CD4-positive, alpha-beta T cell treated with Interleukin-4 for 4 hours (primary cell): Measurements from ENCODE around the gene SPEF1.
"Not testable (repeated sequence)": the region's sequence is repeated elsewhere in the genome, so short reads cannot be mapped to it uniquely, and the experiment has no call there.

Source experiments
- DNase-seq: peaks from one replicate; pipeline ENCODE4 v3.0.0-alpha.2; 2020

SPEF1 gene

GRCh38 chr20:3808544-3808943, 27.3 kb upstream of the SPEF1 start:
- DNase-seq, result no peak

- DNase-seq, result no peak
Observed at GRCh38 chr20:3804781-3805180, 23.5 kb upstream of the SPEF1 start.

GRCh38 chr20:3804254-3804751, 23.1 kb upstream of the SPEF1 start:
- DNase-seq, result no peak

GRCh38 chr20:3803854-3804253, 22.6 kb upstream of the SPEF1 start:
- no peak for DNase-seq

- no peak for DNase-seq
Observed at GRCh38 chr20:3803289-3803688, 22.0 kb upstream of the SPEF1 start.

GRCh38 chr20:3802524-3803239, 21.4 kb upstream of the SPEF1 start:
- no peak for DNase-seq

- no peak for DNase-seq
Observed at GRCh38 chr20:3801846-3802245, 20.6 kb upstream of the SPEF1 start.

GRCh38 chr20:3801299-3801698, 20.1 kb upstream of the SPEF1 start:
- no peak for DNase-seq

GRCh38 chr20:3800878-3801260, 19.6 kb upstream of the SPEF1 start:
- DNase-seq, result no peak

- no peak for DNase-seq
Observed at GRCh38 chr20:3800256-3800877, 19.1 kb upstream of the SPEF1 start.

GRCh38 chr20:3798908-3799248, 17.6 kb upstream of the SPEF1 start:
- DNase-seq, result no peak

GRCh38 chr20:3798373-3798768, 17.1 kb upstream of the SPEF1 start:
- no peak for DNase-seq

GRCh38 chr20:3797592-3798372, 16.5 kb upstream of the SPEF1 start:
- DNase-seq, result peak; percentile 82

- DNase-seq, result no peak
Observed at GRCh38 chr20:3797226-3797545, 15.9 kb upstream of the SPEF1 start.

GRCh38 chr20:3796477-3797225, 15.4 kb upstream of the SPEF1 start:
- no peak for DNase-seq

- DNase-seq, result peak; percentile 88
Observed at GRCh38 chr20:3795511-3796468, 14.5 kb upstream of the SPEF1 start, which contains the start of gene CDC25B. CDC25B (plus strand) TSS chr20:3796310; CDS start chr20:3796532, 222 bp downstream.

- no peak for DNase-seq
Observed at GRCh38 chr20:3794701-3795420, 13.6 kb upstream of the SPEF1 start.

- not testable (repeated sequence) for DNase-seq
Observed at GRCh38 chr20:3794168-3794567, 12.9 kb upstream of the SPEF1 start.

- not testable (repeated sequence) for DNase-seq
Observed at GRCh38 chr20:3789201-3789600, 8.0 kb upstream of the SPEF1 start.

GRCh38 chr20:3788685-3789155, 7.5 kb upstream of the SPEF1 start:
- DNase-seq, result no peak
